GM21786 (cell line): ENCODE data around the gene PLA2G12A.
"Not testable (repeated sequence)": the region's sequence is repeated elsewhere in the genome, so short reads cannot be mapped to it uniquely, and the experiment has no call there.

Experiments
- ATAC-seq: cut with Tn5 transposase; IDR thresholded peaks from one replicate; pipeline ENCODE4 v1.9.1; 2021; ENCODE audit not compliant: unreplicated experiment

Gene PLA2G12A

GRCh38 chr4:109682875-109683274 lies 47.0 kb downstream of the PLA2G12A start:
- ATAC-seq, result no peak

DNA sequence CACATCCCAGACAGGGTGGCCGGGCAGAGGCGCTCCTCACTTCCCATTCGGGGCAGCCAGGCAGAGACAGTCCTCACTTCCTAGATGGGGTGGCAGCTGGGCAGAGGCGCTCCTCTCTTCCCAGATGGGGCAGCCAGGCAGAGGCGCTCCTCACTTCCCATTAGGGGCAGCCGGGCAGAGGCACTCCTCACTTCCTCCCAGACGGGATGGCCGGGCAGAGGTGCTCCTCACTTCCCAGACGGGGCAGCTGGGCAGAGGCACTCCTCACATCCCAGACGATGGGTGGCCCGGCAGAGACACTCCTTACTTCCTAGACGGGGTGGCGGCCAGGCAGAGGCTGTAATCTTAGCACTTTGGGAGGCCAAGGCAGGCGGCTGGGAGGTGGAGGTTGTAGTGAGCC lies 50.9 kb downstream of the PLA2G12A start:
- not testable (repeated sequence) for ATAC-seq

- ATAC-seq, result not testable (repeated sequence)
These were observed 51.4 kb downstream of the PLA2G12A start for GRCh38 chr4:109678472-109678871.

DNA sequence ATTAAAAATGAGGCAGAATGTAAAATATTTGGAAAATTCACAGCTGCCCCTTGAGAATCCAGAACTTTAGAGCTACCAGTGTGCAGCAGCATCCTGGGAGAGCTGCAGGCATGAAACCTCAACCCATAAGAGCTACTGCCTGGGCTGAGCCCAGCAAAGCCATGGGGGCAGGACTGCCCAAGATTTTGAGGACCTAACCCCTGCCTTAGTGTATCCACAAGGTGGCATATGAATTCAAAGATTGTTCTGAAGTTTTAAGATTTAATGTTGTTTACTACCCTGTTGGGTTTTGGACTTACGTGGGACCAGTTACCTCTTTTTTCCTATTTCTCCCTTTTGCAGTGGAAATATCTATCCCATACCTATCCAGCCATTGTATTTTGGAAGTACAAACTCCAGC lies 53.0 kb downstream of the PLA2G12A start:
- ATAC-seq, result no peak

GRCh38 chr4:109675843-109676242 lies 54.0 kb downstream of the PLA2G12A start:
- ATAC-seq, result no peak

DNA sequence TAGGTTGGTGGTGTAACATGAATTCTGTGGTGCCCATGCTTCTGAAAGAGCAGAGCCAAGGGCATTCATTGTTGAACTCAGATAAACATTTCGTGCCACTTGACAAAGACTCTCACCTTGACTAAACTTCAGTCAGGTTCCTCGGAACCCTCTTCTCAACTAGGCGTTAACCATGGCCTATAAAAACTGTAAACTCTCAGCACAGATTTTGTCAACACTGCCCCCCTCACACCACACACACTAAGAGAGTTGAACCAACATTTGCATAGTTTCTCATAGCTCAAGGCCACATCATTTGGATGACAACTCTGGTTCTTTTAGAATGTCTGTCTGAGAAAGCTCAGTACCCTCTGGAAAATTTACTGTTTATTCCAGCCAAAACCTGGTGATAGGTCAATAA lies 54.7 kb downstream of the PLA2G12A start:
- no peak for ATAC-seq

GRCh38 chr4:109673303-109673702 lies 56.6 kb downstream of the PLA2G12A start:
- ATAC-seq, result no peak

DNA sequence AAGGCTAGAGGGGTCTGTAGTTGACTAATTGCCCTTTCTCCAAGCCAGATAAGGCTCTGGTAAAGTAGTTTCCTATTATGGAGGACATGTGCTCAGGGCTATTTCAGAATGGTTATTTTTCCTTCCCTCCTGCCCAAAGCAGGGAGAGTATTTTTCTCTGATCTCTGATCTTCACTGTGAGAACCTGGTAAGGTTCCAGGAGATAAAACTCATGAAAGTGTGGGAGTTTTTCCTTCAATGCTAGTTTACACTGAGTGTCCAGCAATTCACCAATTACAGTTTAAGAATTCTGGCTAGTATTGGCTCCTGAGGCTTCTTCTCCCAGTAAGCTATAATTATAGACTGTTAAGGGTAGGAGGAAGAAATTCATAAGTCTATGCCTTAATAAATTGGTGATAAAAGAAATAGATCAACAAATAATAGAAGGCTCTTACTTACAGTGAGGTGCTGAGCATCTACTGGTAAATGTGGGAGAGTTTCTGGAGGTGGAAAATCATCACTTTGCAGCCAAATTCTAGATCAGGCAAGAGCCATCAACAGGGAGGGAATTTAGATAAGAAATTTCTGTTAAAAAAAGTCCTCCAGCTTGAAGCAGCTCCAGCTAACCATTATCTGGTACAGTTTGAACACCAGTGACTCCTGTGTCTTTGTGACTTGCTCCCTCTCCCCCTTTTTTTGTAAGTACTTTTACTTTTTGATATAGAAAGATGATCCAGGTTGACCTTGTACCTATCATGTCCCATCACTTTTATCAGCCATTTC lies 57.5 kb downstream of the PLA2G12A start:
- no peak for ATAC-seq

DNA sequence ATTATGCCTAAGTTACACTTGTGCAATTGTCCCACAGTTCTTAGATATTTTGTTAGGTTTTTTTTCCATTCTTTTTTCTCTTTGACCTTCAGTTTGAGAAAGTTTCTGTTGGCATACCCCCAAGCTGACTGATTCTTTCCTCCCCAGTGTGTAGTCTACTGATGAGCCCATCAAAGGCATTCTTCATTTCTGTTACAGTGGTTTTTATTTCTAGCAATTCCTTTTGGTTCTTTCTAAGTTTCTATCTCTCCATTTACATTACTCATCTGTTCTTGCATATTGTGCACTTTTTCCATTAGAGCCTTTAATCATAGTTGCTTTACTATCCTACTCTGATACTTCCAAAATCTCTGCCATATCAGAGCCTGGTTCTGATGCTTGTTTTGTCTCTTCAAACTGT lies 58.5 kb downstream of the PLA2G12A start:
- no peak for ATAC-seq

- ATAC-seq, result no peak
These were observed 63.9 kb downstream of the PLA2G12A start for GRCh38 chr4:109665783-109666485.

DNA sequence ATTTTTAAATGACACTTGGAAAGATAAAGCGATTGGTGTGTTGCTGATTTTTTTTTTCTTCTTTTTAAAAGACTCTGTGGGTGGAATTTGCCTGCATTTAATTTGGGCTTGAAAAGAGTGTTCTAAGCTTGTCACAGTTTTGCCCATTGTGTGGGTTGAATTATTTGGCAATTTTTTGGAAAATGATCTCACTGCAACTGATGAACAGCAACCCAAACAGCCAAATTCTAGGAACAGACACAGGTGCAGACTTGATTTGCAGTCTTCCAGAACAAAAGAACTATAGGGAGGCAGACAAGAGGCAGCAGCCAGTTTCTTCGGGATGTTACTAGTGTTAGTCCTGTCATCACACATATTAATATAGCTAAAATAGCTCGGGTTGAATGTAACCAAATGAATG lies 67.1 kb downstream of the PLA2G12A start:
- no peak for ATAC-seq

DNA sequence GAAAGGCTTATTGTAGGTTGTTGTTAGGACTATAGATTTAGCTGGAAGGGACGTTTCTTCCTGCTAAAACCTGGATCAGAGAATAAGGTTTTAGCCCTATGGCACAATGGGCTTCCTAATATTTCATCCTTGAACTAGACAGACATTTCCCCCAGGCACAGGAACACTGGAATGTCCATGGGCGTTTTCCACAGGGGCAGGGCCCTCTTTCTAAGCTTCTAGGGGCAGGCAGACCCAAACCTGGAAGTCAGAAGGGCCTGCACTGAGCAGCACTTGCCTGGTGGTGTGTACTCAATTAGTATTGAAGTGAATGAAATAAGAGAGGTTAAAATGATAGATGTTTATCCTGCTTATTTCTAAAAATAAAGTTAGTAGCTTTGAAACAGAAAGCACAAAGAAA lies 67.8 kb downstream of the PLA2G12A start:
- ATAC-seq, result no peak
